HG03175 (cell line): Measurements from ENCODE around the gene SLIT3.

Experiments used
- ATAC-seq: cut with Tn5 transposase; IDR thresholded peaks from one replicate; pipeline ENCODE4 v1.9.1; 2021; ENCODE audit warnings: mild to moderate bottlenecking, moderate library complexity; ENCODE audit not compliant: unreplicated experiment

Gene SLIT3

DNA sequence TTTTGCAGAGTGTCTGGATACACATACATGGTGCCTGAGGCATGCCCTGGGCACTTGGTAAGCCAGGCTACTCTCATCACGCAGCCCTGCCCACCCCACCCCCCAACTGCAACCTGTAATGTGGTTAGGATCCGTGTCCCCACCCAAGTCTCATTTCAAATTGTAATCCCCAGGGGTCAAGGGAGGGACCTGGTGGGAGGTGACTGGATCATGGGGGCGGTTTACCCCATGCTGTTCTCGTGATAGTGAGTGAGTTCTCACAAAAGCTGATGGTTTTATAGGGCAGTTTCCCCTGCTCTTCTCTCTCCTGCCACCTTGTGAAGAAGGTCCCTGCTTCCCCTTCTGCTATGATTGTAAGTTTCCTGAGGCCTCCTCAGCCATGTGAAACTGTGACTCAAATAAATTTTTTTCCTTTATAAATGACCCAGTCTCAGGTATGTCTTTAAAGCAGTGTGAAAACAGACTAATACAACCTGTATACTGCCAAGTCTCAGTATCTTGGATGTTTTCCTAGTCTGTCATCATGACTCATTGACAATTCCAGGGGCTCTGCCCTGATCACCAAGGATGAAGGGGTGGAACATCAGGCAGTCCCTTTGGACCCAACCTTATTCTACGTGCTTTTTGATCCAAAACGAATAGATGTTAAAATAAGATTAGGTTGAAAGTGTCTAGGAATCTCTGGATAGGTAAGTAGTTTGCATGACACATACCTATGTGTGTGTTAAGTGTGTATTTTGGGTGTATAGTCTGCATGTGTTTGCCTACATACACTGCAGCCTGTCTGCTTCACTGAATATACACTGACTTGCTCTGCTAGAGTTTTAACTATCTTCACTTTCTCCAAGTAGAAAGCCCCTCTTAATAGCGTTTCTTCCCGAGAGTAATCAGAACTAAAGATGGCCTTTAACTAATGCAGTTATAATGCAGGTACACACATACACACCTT, 293.8 kb downstream of the SLIT3 start:
- no peak for ATAC-seq

DNA sequence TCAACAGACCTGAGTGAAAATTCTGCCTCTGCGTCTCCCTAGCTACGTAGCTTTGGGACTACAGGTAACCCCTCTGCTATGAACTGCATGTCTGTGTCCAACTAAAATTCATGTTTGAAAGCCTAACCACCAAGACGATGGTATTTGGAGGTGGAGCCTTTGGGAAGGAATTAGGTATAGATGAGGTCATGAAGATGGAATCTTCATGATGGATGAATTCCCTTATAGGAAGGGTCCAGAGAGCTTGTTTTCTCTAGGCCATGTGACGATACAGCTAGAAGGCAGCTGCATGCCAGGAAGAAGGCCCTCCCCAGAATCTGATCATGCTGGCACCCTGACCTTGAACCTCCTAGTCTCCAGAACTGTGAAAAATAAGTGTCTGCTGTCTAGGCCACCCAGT, 296.4 kb downstream of the SLIT3 start:
- ATAC-seq: no peak

DNA sequence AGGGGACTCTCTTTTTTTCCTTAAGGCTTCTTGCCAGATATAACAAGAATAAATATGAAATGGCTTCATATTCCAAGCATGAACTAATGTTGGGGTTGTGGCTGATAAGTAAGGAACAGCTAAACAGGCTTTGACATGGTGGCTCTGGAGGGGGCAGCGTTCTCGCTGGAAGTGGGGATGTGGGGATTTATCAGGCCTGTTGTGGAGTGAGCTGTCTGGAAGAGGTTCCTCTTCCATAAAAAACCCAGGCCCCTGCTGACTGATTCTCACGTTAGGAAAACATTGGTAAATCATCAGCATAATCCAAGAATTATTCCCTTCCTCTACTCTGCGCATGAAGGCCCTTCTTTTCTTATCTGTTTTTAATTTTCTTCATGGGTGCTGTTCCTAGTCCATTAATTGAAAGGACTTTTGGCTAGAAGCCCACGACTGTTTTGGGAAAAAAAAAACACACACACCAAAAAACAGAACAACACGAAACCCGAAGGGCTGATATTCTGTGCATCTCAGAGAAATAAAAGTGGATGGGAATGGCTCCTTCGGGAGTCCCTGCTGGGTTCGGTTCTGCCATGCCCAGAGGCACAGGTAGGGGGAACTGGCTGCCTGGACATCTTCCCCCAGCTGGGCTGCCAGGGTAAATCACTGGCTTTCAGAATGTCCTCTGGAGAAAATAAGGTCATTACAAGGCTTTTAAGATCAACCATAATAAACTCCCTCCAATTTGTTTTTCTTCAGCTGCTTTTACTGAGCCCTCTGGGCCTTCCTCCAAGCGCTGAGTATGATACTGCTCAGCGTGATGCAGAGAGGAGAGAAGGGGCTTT, 297.0 kb downstream of the SLIT3 start:
- no peak for ATAC-seq

DNA sequence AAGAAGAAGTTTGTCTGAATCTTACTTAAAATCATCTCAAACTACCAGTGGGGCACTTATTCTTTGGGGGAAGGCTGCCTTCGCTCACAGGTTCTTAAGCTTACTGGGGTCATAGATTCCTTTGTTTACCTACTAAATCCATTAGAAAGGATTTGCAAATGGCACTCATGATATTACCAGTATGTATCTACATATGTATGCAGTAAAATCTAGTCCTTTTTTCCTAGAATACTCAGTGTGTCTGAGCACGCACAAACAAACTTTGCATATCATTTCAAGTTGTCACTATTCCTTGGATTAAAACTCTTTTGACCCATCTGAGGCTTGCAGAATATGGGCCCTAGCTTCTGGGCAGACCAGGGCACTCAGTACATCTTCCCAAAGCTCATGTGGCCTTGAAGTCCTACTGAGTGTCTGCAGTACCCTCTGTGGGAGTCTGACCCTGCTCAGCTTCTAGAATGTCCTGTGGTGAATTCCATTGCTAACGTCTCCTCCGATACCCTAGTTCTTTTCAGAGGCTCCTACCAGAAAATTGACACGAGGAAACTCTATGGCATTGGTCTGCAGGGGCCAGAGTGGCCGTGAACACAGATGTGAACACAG, 297.9 kb downstream of the SLIT3 start:
- ATAC-seq: no peak

DNA sequence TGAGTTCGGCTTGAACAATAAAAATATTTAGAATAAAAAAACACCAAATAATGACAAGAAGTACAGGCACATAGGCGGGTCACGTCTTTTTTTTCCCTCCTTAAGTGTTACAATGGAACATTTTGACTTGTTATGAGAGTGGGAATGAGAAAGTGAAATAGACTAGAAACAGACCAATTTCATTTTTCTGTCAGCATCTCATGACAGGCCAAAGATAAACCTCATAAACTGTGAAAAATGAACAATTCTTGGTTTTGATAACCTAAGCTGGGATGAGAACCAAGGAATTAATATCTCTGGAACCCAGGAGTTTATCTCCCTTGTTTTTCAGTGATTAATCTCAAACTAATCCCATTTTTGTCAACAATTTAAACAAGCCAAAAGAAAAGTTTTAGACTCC, 299.5 kb downstream of the SLIT3 start:
- ATAC-seq: no peak

DNA sequence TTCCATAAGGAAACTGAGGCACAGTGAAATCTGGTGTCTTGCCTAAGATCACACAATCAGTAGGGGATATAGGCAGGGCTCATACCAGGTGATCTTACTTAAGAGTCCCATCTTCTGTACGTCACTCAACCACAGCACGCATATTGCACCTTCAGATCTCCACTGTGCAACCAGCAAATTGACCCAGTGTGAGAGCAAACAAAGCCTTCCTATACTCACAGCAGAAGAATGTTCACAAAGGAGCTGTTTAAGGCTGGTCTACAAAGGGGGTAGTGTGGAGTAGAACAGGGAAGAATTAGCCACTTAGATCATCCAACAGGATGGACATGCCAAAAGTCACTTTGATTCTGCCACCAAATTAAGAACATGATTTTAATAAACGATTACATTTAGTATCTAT, 305.9 kb downstream of the SLIT3 start:
- ATAC-seq: no peak

DNA sequence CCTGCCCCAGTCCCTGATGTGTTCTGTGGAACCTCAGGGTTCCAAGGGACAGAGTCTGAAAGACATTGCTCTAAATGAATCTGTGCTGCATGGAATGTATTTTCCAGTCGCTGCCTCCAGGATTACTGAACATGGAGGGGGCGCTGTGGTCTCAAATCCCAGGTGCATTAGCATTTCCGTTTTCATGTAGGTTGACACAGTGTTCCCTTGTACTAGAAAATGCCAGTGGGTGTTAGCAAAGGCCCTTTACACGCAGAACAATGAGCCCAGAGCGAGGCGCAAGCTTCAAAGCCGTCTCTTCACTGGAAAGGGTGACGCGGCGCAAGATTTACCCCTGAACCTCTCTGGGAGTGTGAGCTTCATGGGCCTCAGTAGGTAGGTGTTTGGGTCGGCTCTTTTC, 308.3 kb downstream of the SLIT3 start:
- ATAC-seq: no peak

DNA sequence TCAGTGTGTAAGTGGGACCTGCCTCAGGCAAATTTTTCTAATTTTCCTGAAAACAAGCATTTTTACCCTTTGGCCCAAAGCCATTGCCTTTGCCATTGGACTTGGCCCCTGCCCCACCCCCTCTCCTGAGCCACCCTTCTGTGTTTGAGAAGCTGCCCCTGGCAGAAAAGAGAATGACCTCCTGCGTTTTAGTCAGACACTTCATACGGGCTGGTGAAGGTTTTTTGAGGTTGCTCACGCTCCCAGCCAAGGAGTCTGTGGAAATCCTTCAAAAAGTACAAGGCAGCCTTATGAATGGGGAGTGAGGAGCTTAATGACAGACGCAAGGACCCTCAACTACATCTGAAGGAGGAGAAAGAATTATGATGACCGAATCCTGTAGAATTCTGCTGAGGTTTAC, 308.9 kb downstream of the SLIT3 start:
- no peak for ATAC-seq

DNA sequence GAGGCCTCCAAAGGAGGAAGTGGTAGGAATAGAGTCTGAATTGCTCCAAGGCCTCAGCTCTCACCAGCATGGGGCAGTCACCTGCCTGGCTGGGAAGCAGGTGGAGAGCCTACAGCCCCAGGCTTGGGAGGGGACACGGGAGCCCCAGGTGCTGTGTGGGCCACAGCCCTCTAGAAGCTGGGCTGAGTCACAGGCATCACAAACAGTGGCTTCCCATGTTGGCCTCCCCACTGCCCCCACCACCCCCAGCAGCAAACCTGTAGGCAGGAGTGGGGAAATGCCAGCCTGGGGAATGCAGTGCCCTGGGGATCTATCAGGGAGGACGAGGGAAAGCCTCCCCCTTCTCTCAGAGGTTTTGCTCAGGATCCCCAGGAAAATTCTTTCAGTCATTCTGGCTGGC, 309.6 kb downstream of the SLIT3 start:
- no peak for ATAC-seq

DNA sequence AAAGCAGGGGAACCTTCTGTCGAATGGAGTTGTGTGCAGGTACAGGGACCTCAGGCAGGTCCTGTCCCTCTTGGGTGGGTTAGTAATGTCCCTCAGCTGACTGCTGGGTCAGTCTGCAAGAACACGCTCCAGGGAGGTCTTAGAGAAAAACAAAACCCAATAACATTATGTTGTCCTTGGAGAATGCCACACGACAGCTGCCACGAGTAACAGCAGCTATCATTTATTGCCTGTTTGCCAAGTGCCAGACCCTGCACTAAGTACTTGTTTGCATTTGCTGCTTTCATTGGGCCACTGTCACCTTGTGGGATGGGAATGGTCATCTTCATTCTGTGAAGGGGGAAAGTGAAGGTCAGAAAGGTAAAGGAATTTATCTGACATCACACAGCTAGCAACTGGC, 310.3 kb downstream of the SLIT3 start:
- ATAC-seq: no peak

DNA sequence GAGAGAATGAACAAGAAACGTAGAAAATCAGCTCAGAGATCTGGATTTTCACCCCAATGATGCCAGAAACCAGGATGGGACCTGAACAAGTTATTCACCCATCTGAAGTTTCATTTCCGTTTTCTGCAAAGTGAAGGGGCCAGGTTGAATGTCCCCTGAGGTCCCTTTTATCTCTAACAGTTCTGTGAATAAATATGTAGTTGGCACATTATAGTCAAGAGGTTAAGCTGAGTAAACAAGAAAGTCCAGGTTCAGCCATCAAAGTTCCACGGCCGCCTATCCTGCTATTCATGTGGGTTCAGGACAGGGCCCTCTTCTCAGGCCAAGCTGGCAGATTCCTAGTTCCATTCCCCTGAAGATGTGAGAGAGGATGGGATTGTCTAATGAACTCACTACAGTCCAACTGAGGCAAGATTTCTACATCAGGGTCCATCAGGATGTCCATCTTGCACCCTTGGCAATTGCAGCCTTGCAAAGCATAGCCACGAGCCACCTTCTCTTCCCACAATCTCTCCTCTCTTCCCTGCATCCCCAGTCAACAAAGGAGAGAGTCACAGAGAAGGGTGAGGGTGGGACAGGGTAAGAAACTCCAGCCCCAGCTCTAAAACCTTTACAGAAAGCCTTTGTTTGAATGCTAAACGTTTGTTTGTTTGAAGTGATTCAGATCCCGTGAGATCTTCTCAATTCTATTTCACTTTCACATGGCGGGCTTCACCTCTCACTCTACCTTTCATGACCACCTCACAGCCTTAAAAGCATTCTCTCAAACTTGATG, 311.0 kb downstream of the SLIT3 start:
- no peak for ATAC-seq

DNA sequence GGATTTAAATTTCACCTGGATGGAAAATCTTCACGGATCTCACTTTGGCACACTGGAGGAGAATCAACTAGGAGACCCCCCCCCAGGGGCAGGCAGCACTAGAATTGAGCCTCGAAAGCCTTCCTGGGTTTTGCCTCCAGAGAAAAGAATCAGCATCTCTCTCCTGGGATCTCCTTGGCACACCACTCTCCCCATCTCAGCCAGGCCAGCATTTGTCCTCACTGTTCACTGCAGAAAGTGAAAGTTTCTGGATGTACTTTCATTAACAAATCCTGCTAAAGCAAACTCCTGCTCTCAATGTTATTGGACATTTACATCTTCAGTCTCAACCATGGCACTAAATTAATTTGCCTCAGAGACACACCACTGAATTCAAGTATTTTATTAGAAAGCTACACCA, 312.2 kb downstream of the SLIT3 start:
- no peak for ATAC-seq

DNA sequence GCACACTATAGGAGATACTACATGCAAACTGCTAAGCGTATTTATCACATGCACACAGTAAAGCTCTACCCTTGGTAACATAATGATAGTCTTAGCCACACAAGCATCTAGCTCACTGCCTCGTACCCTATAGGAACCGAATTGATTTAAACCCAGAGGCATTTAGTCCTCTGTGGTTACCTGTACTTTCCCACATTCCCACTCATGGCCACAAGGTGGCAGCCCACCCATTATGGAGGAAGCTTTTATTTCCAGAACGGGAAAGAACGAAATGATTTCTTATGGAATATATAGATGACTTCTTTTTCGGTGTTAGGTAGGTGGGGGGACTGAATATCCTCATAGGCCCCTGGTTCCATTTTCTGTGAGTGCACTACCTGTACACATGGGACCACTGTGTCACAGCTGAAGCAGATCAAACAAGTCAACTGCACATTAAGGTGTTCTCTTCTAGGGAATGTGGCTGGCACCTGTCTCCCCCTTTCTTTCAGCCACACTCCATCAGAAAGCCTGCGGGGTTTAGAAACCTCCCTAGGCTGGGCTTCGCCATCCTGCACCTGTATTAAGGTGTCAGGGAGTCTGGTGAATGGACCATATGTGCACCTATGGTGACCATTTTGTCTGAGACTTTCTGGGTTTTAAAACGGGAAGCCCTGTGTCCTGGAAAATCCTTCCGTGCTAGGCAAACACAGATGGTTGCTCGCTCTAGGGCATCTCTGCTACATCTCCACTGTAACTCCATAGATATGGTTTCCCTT, 313.2 kb downstream of the SLIT3 start:
- ATAC-seq: peak; percentile 73

DNA sequence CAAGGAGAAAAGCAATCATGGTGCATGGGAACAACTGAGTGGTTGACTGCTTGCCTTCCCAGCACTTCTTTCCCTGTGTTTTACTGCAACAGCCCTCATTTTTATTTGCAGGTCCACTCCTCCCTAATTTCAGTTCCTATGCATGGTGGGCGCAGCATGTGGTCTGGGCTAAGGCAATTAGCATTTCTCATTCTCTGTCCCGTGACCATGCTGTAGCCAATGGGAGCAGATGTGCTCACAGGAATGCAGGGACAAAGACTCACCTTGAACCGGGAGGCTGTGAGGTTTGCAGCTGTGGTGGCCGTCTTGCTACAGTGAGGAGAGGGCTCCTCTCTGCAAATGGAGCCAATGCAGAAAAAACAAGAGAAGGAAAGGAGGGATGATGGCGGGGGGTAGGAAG, 315.5 kb downstream of the SLIT3 start:
- ATAC-seq: no peak

DNA sequence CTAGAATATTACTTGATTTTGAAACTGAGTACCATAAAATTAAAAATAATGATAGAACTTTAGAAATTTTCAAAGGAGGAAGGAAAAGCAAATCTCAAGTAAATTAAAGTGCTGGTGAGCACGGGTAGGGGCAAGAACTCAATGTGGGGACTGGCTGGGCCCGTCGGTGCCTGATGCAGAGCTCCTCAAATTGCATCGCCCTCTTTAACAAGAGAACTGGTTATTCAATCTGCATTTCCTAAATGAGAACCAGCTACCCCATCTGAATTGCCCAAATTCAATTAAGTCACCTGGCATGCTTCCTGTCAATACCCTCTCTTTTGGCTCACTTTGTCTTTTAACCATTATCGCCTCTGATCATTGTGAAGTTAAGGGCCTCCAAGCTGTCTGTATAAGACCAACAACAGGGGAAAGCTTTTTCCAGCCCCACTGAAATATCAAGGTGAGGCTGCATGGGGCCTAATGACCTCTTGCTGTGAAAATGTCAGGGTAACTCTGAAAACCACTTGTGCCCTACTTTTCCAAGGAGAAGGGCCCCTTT, 316.7 kb downstream of the SLIT3 start:
- ATAC-seq: no peak

DNA sequence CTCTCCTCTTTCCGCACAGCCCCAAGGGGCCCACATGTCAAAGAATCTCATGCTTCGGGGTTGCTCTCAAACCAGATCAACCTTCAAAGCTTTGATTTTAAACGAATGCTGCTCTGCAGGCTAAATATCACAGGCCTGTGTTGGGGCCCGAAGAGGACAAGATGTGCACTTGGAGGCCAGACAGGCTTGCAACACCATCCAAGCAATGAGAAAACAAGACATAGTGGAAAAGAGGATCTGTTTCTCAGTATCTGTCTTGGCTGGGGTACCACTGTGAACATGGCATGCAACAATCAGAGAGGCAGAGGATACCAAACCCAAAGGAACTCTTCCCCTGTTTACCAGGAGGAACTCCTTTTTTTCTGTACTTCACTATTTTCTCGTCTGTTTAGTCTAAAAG, 321.8 kb downstream of the SLIT3 start:
- no peak for ATAC-seq

DNA sequence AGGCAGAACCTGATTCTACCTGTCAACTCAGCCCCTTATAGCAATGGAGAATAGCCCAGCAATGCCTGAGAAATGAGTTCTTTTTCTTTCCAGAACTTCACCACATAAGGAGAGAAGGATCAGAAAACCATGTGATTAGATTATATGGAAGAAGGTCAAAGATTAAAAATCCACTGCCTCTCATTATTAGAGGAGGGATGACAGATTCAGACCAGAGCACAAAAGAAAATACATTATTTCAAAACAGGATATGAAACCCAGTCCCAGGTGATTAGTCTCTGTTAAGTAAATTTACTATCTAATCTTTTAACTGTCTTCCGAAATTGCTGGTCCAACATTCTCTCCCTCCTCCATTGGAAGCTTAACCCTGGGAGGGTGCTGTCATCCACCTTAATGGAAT, 322.4 kb downstream of the SLIT3 start:
- no peak for ATAC-seq

DNA sequence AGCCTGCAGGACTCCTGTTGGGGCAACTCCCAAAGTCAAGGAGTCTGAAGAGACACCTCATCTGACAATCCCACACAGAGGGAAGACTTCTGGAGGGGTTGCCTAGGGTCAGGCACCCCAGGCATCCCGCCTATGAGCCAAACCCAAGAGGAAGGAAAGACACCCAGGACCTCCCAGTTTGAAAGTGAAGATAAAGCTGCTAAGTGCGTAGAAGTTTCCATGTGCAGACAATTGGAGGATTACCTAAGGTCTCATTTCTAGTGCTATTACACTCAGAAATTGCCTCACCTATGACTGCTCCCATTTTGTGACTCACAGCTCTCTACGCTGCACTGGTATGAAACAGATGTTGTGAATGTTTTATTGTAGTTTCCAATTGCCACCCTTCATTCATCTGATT, 322.9 kb downstream of the SLIT3 start:
- no peak for ATAC-seq

DNA sequence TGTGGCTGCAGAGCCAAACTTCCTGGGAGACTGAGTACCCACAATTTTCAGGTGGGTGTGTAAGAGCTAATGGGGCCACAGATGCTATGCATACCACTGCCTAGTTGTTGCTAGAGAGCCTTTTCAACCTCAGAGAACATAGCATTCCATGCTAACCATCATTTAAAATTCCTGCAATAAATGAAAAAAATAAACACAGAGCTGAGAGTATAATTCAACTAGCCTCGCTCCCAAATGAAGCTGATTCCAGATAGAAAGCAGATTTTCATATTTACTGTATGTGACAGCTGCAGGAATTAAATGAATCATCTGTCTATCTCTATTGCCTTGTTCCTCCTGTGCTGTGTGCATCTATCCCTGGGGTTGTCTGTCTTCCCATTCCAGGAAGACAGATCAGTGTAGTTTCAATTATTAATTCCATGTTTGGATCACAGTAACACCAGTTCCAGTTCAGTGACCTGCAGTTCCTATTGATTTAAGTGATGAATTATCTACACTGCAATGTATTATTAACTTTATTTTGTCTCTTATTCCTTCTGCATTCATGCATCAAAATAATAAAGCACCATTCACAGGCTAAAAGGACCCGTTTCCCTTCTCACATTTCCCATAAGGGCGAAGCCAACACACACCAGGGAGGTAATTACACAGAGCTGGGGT, 324.5 kb downstream of the SLIT3 start:
- ATAC-seq: no peak
